GM19397 (cell line): ENCODE measurements around the gene PNMT.

ENCODE experiments used
- ATAC-seq: cut with Tn5 transposase; IDR thresholded peaks from one replicate; pipeline ENCODE4 v1.9.1; 2021; ENCODE audit warnings: mild to moderate bottlenecking, moderate library complexity; ENCODE audit not compliant: unreplicated experiment

The PNMT gene

GRCh38 chr17:39667945-39668924, at the start of gene PNMT:
PNMT (plus strand) TSS chr17:39668453; CDS start chr17:39668476, 23 bp downstream.
- no peak for ATAC-seq

GRCh38 chr17:39618956-39619785, 49.1 kb upstream of the PNMT start:
- ATAC-seq = no peak

- ATAC-seq = no peak
These were observed 48.5 kb upstream of the PNMT start for GRCh38 chr17:39619786-39620101.

- ATAC-seq = no peak
These were observed 46.5 kb upstream of the PNMT start for GRCh38 chr17:39621523-39622379.

- no peak for ATAC-seq
These were observed 45.8 kb upstream of the PNMT start for GRCh38 chr17:39622380-39623006.

- no peak for ATAC-seq
These were observed 44.8 kb upstream of the PNMT start for GRCh38 chr17:39623356-39623950.

GRCh38 chr17:39624313-39624712, 43.9 kb upstream of the PNMT start:
- ATAC-seq = no peak

- ATAC-seq = no peak
These were observed 43.0 kb upstream of the PNMT start for GRCh38 chr17:39625198-39625785.

- no peak for ATAC-seq
These were observed 41.8 kb upstream of the PNMT start, which contains the start of gene PPP1R1B for GRCh38 chr17:39626171-39627046. PPP1R1B (plus strand) TSS chr17:39626952; CDS start chr17:39627393, 441 bp downstream.

GRCh38 chr17:39627047-39627711, 41.1 kb upstream of the PNMT start:
- no peak for ATAC-seq

- ATAC-seq = no peak
These were observed 40.3 kb upstream of the PNMT start for GRCh38 chr17:39627712-39628516.

GRCh38 chr17:39628655-39629493, 39.4 kb upstream of the PNMT start:
- ATAC-seq = no peak

GRCh38 chr17:39629494-39629880, 38.8 kb upstream of the PNMT start:
- ATAC-seq = no peak

- ATAC-seq = no peak
These were observed 38.4 kb upstream of the PNMT start for GRCh38 chr17:39629898-39630297.

GRCh38 chr17:39631403-39631802, 36.9 kb upstream of the PNMT start:
- ATAC-seq = no peak
